ENCODE results near the gene MRPL14. TPM values are rescaled to one million over a fixed set of nuclear protein-coding genes. Genes with fewer than 3 reads are reported as not detected.

Gene MRPL14
- total RNA-seq: 37.2 and 42.5 TPM in 2 replicates

GRCh38 chr6:44127186-44128019, at the start of gene MRPL14, which contains the start of gene TMEM63B:
Gene MRPL14 (minus strand): TSS chr6:44127452. CDS start chr6:44116611, 10,841 bp downstream.
Gene TMEM63B (plus strand): TSS chr6:44127554. CDS start chr6:44134585, 7,031 bp downstream.

GRCh38 chr6:44158770-44159228, 31.5 kb upstream of the MRPL14 start, which contains the start of gene CAPN11:
Gene CAPN11 (plus strand): TSS chr6:44158820. CDS start chr6:44158849, 29 bp downstream.

Other genes with a start within 250 kb of the MRPL14 start
- 41.4 and 42.0 TPM in 2 replicates for gene TMEM63B, start 102 bp upstream of the MRPL14 start, total RNA-seq
- not detected in 2 replicates for gene CAPN11, start 31.4 kb upstream of the MRPL14 start, total RNA-seq
- not detected in 2 replicates for gene MYMX, start 89.5 kb upstream of the MRPL14 start, total RNA-seq
- gene SLC29A1, start 96.1 kb upstream of the MRPL14 start, total RNA-seq: 5.8 and 8.4 TPM in 2 replicates
- gene HSP90AB1, start 119.6 kb upstream of the MRPL14 start, total RNA-seq: 553 and 574 TPM in 2 replicates
- 78.7 and 82.2 TPM in 2 replicates for gene SLC35B2, start 130.1 kb upstream of the MRPL14 start, total RNA-seq
- 6.0 TPM in 2 replicates for gene NFKBIE, start 138.1 kb upstream of the MRPL14 start, total RNA-seq
- gene TMEM151B, start 143.0 kb upstream of the MRPL14 start, total RNA-seq: not detected in 2 replicates
- gene AARS2, start 185.9 kb upstream of the MRPL14 start, total RNA-seq: 12.0 and 13.0 TPM in 2 replicates
- not detected in 2 replicates for gene SPATS1, start 215.2 kb upstream of the MRPL14 start, total RNA-seq